ENCODE measurements around the gene ZKSCAN4. TPM values are rescaled to one million over a fixed set of nuclear protein-coding genes. Genes with fewer than 3 reads are reported as not detected.

Gene ZKSCAN4
- polyA plus RNA-seq, 1 of the 3 experiments (the other 2 are of a cell fraction) = 2.9 TPM

- H3K79me2 ChIP-seq (ENCODE audit: insufficient read depth) = peaks cover 22% of the 10 kb centered on the region; the same call in 1 of the 2 replicates
- DNase-seq = no peak
- H2AFZ ChIP-seq (ENCODE audit: low read depth) = peak overlapping the region; percentile 99
- H3F3A ChIP-seq (replicated peaks; ENCODE audit: insufficient read depth) = peaks cover 8% of the 10 kb centered on the region
- no peaks in the 10 kb centered on the region for H4K20me1 ChIP-seq (ENCODE audit: insufficient read depth)
- peaks cover 0 to 7% of the 10 kb centered on the region in 2 experiments; a peak in 2 of 4 replicates for H3K4me1 ChIP-seq (ENCODE audit: control insufficient read depth in 1 of 2, insufficient read depth in 2 of 2, low read depth in 1 of 2, low read length in 1 of 2)
- peak overlapping the region; percentile 93 to 98 for H3K4me3 ChIP-seq (ENCODE audit: low read depth in 2 of 2, low read length in 1 of 2)
- peak overlapping the region; percentile 72 for H3K9ac ChIP-seq
- no peaks in the 10 kb centered on the region for H3K9me3 ChIP-seq
- no peaks in the 10 kb centered on the region for H3K27me3 ChIP-seq (ENCODE audit: insufficient read depth)
- H3K9me2 ChIP-seq = no peaks in the 10 kb centered on the region
- peak overlapping the region; percentile 35 to 62; a peak in 2 of 4 replicates for H3K27ac ChIP-seq (ENCODE audit: low read depth in 2 of 2, low read length in 1 of 2)
- ChIA-PET CTCF (interaction anchor here (0.6 to 1.9 kb wide), 7 partner anchors 14 to 152 kb away, joined by 3 to 10 read pairs (median 3); partner anchors contain the start of gene ZSCAN26), POLR2A (interaction anchor here (0.8 to 2.8 kb wide), 8 partner anchors 13 to 176 kb away, joined by 3 to 22 read pairs (median 6); partner anchors contain the start of genes ZKSCAN3, ZSCAN26 and ZSCAN31)
- WGBS (ENCODE audit: low lambda C conversion rate) = 37% methylated on average over 3 of the region's 3 CpGs
- peak overlapping the region; percentile 91 for H3K4me2 ChIP-seq
- H3K36me3 ChIP-seq (replicated peaks in 1 of 2; ENCODE audit: control insufficient read depth in 1 of 2, insufficient read depth in 2 of 2, low read length in 1 of 2) = peaks cover 29 to 38% of the 10 kb centered on the region in 2 experiments
- TF ChIP-seq EP300 (IDR thresholded peaks at IDR 0.05; ENCODE audit: borderline replicate concordance in 1 of 2, low read depth in 1 of 2, low read length in 1 of 2) (no peak), FOXM1 (IDR thresholded peaks at IDR 0.05; ENCODE audit: low read depth) (no peak), TCF12 (IDR thresholded peaks at IDR 0.05) (no peak), NRF1 (IDR thresholded peaks at IDR 0.05; ENCODE audit: low read depth, low read length) (no peak), MAX (IDR thresholded peaks at IDR 0.05; ENCODE audit: low read depth) (no peak), RCOR1 (IDR thresholded peaks at IDR 0.05; ENCODE audit: low read length) (no peak), CTCF (IDR thresholded peaks at IDR 0.05) (no peak), RAD21 (IDR thresholded peaks at IDR 0.05; ENCODE audit: low read length) (no peak), CHD2 (IDR thresholded peaks at IDR 0.05; ENCODE audit: low read length, partially characterized antibody) (no peak)
Observed at GRCh38 chr6:28280595-28281287, 28.7 kb upstream of the ZKSCAN4 start.

- Histone ChIP-seq H3K4me1 (ENCODE audit: control insufficient read depth in 1 of 2, insufficient read depth in 2 of 2, low read depth in 1 of 2, low read length in 1 of 2) (peaks cover 0 to 7% of the 10 kb centered on the region in 2 experiments; a peak in 2 of 4 replicates), H3F3A (replicated peaks; ENCODE audit: insufficient read depth) (peaks cover 8% of the 10 kb centered on the region), H3K79me2 (ENCODE audit: insufficient read depth) (peaks cover 9% of the 10 kb centered on the region; the same call in 1 of the 2 replicates), H3K36me3 (replicated peaks in 1 of 2; ENCODE audit: control insufficient read depth in 1 of 2, insufficient read depth in 2 of 2, low read length in 1 of 2) (peaks cover 34 to 43% of the 10 kb centered on the region in 2 experiments), H2AFZ (ENCODE audit: low read depth) (no peak overlapping the region), H3K9me2 (no peaks in the 10 kb centered on the region), H3K4me3 (ENCODE audit: low read depth in 2 of 2, low read length in 1 of 2) (no peak overlapping the region), H4K20me1 (ENCODE audit: insufficient read depth) (no peaks in the 10 kb centered on the region), H3K27ac (ENCODE audit: low read depth in 2 of 2, low read length in 1 of 2) (no peak overlapping the region), H3K9ac (no peak overlapping the region), H3K4me2 (no peak overlapping the region), H3K9me3 (no peaks in the 10 kb centered on the region), H3K27me3 (ENCODE audit: insufficient read depth) (no peaks in the 10 kb centered on the region)
- POLR2A ChIA-PET = no interaction called here
- 55% methylated on average over 3 of the region's 3 CpGs for WGBS (ENCODE audit: low lambda C conversion rate)
- TF ChIP-seq USF1 (IDR thresholded peaks at IDR 0.05; ENCODE audit: borderline replicate concordance, low read depth) (no peak), FOXM1 (IDR thresholded peaks at IDR 0.05; ENCODE audit: low read depth) (no peak), IRF3 (IDR thresholded peaks at IDR 0.05; ENCODE audit: low read depth, low read length) (no peak), USF2 (IDR thresholded peaks at IDR 0.05; ENCODE audit: borderline replicate concordance, low read depth, low read length) (no peak), CTCF (IDR thresholded peaks at IDR 0.05) (no peak)
- no peak for DNase-seq
- CTCF ChIA-PET = interaction anchor here (1.5 kb wide), 1 partner anchor 51 kb away, joined by 3 read pairs; no protein-coding TSS in a partner anchor
Observed at GRCh38 chr6:28277746-28278145, 25.7 kb upstream of the ZKSCAN4 start.

All from SK-N-SH (cell line).